GM12864 (cell line): ENCODE results near the gene CAPN15.

Source experiments
- DNase-seq: peaks from one replicate; pipeline ENCODE4 v3.0.0-alpha.2; 2011; ENCODE audit warnings: low read depth
- H3K4me3 ChIP-seq: 2 replicates; pipeline ENCODE4 v1.5.1; 2011; ENCODE audit warnings: mild to moderate bottlenecking, low read depth, low read length, control low read depth
- TF ChIP-seq, protein P1 (sequence below): IDR thresholded peaks from 2 replicates; pipeline ENCODE4 v1.5.1; 2011; ENCODE audit warnings: low read depth, mild to moderate bottlenecking, moderate library complexity, low read length, control low read depth, inconsistent platforms; ENCODE audit errors: missing control alignments

The CAPN15 gene

DNA sequence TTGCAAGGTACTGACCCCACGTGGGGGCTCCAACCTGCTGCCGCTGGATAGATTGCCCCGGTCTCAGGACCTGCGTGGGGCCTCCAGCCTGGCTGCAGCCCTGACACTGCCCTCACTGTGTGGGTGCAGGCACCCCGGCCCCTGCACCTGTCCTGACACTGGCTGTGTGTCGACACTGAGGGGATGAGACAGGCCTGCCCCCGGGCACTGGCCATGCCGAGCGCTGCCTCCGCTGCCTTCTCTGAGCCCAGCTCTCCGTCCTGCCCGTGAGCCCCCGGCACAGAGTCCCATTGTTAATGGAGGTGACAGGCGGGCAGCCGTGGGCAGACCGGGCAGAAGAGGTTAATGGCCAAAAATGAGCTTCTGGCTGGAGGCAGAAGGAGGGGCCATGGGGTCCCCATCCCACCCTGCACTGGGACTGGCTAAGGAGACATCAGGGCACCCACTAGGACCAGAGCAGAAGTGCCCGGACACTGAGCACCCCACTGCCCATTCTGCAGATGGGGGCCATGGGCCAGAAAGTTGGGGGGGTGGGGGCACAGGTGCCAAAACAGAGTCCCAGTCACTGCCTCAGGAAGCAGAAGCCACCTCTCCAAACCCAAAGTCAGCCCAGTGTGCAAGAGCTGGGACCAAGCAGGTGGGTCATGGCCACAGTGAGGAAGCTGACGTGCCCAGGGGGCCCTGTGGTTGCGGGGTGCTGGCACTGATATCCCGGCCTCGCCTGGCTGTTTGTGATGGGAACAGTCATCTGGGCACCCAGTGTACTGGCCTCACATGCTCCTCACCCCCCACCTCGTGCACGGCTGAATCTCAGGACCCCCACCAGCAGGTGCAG, 30.2 kb downstream of the CAPN15 start:
- no peak for DNase-seq
- TF ChIP-seq, protein P1, sequence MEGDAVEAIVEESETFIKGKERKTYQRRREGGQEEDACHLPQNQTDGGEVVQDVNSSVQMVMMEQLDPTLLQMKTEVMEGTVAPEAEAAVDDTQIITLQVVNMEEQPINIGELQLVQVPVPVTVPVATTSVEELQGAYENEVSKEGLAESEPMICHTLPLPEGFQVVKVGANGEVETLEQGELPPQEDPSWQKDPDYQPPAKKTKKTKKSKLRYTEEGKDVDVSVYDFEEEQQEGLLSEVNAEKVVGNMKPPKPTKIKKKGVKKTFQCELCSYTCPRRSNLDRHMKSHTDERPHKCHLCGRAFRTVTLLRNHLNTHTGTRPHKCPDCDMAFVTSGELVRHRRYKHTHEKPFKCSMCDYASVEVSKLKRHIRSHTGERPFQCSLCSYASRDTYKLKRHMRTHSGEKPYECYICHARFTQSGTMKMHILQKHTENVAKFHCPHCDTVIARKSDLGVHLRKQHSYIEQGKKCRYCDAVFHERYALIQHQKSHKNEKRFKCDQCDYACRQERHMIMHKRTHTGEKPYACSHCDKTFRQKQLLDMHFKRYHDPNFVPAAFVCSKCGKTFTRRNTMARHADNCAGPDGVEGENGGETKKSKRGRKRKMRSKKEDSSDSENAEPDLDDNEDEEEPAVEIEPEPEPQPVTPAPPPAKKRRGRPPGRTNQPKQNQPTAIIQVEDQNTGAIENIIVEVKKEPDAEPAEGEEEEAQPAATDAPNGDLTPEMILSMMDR, result no peak
- H3K4me3 ChIP-seq, result no peak overlapping the region

- no peak for DNase-seq
- no peak overlapping the region for H3K4me3 ChIP-seq
- TF ChIP-seq, protein P1, result no peak
Observed at GRCh38 chr16:558298-559020, 30.9 kb downstream of the CAPN15 start.

DNA sequence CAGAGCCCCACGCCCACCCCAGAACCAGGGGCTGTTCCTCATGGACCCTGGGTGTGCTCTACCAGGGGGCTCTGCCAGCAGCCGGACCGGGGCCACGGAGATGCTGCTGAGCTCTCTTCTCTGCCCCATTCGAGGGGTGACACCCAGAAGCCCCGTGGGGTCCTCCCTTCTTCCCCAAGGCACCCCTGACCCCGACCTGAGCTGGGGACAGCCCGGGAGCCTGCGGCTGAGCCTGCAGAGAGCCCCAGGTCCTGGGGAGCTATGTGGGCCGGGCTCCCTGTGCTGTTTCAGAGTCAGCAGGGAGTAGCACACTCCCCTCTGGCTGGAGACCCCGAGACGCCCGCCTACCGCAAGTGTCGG, 31.5 kb downstream of the CAPN15 start:
- H3K4me3 ChIP-seq, result no peak overlapping the region
- TF ChIP-seq, protein P1, result no peak
- no peak for DNase-seq

- DNase-seq, result no peak
- no peak overlapping the region for H3K4me3 ChIP-seq
- TF ChIP-seq, protein P1, result no peak
Observed at GRCh38 chr16:559411-560203, 32.1 kb downstream of the CAPN15 start.

- DNase-seq, result no peak
- no peak within 1 kb of the TSS for H3K4me3 ChIP-seq
- TF ChIP-seq, protein P1, result no peak
Observed at GRCh38 chr16:560204-560700, 32.7 kb downstream of the CAPN15 start, which contains the start of gene PRR35. Gene PRR35, plus strand, starts transcription at chr16:560394. Its CDS starts 2,901 bp downstream, at chr16:563295.

GRCh38 chr16:560701-561412, 33.3 kb downstream of the CAPN15 start:
- TF ChIP-seq, protein P1, result no peak
- DNase-seq, result no peak
- no peak overlapping the region for H3K4me3 ChIP-seq
